ENCODE data around the gene C17orf75. TPM values are rescaled to one million over a fixed set of nuclear protein-coding genes. Genes with fewer than 3 reads are reported as not detected.
"Not testable (repeated sequence)": the region's sequence is repeated elsewhere in the genome, so short reads cannot be mapped to it uniquely, and the experiment has no call there.

The C17orf75 gene
- total and polyA plus RNA-seq, 12 donors: 9.6 to 36.5 (median 19.8) TPM

DNA sequence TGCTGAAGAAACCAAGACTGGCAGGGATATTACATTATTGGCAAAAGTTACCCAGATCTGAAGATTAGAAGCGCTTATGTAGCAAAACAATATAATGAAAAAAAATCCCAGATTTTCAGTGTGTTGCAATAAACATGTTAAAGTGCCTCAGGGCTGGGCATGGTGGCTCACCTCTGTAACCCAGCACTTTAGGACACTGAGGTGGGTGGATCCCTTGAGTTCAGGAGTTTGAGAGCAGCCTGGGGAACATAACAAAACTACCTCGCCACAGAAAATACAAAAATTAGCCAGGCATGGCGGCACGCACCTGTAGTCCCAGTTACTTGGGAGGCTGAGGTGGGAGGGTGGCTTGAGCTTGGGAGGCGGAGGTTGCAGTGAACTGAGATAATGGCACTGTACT is 14.8 kb upstream of the C17orf75 start:
- Histone ChIP-seq H3K36me3 (replicated peaks in 1 of 2) (peaks cover 0 to 70% of the 10 kb centered on the region in 2 donors), H3K27me3 (no peaks in the 10 kb centered on the region), H3K4me3 (no peak overlapping the region), H3K27ac (no peak overlapping the region), H3K4me1 (replicated peaks in 1 of 2) (peaks cover 30 to 68% of the 10 kb centered on the region in 2 donors), H3K9me3 (replicated peaks in 1 of 3) (no peaks in the 10 kb centered on the region)
- DNase-seq: no peak
- no peak for TF ChIP-seq CTCF (IDR thresholded peaks at IDR 0.05)
- TF ChIP-seq POLR2A (IDR thresholded peaks at IDR 0.05): no peak
- WGBS, 4 donors: 87 to 92% (median 91%) methylated on average over 5 of the region's 5 CpGs
- intact Hi-C loops (cut with DNase I): no loop called here

- Histone ChIP-seq H3K36me3 (replicated peaks in 1 of 2) (peaks cover 0 to 66% of the 10 kb centered on the region in 2 donors), H3K27ac (no peak overlapping the region), H3K4me1 (replicated peaks in 1 of 2) (peaks cover 30 to 64% of the 10 kb centered on the region in 2 donors), H3K27me3 (no peaks in the 10 kb centered on the region), H3K9me3 (replicated peaks in 1 of 3) (no peaks in the 10 kb centered on the region), H3K4me3 (no peak overlapping the region)
- intact Hi-C loops (cut with DNase I): no loop called here
- 90 to 95% (median 92%) methylated on average over 3 of the region's 3 CpGs for WGBS, 4 donors
- TF ChIP-seq POLR2A (IDR thresholded peaks at IDR 0.05): no peak
- no peak for DNase-seq
These were observed 14.4 kb upstream of the C17orf75 start for GRCh38 chr17:32356378-32356743.

DNA sequence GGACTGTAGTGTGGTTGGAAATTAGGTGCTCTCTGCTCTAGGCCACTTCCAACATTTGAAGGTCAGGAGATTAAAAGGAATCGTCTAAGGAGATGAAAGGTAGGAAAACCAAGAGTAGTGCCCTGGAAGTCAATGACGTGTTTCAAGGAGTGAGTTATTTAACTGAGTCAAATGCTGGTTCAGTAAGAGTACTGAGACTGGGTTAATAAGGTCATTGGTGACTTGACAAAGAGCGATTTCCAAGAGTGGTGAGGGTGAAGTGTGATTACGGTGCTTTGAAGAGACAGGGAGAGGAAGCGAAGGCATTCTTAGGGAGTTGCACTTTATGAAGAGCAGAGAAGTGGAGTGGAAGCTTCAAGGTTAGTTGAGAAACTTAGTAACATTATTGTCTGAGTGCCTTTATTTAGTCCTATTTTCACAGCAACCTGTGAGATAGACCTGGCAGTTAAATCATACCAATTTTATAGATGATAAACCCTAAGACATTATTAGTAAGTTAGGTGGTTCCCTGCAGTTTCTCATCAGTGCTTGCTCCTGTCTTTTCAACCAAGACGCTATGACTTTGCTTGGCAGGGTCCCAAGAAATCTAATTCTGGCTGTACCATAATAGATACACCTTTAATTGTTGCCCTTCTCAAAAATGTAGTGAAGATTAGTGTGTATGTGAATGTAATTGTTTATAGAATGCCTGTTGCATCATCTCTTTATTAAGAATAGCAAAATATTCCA is 13.8 kb upstream of the C17orf75 start:
- Histone ChIP-seq H3K27ac (peak overlapping the region in 3 of 5 donors; percentile 1 to 45 (median 5)), H3K4me1 (replicated peaks in 1 of 2) (peaks cover 30 to 58% of the 10 kb centered on the region in 2 donors), H3K4me3 (no peak overlapping the region), H3K27me3 (no peaks in the 10 kb centered on the region), H3K9me3 (replicated peaks in 1 of 3) (no peaks in the 10 kb centered on the region), H3K36me3 (replicated peaks in 1 of 2) (peaks cover 0 to 61% of the 10 kb centered on the region in 2 donors)
- 27 to 32% (median 30%) methylated on average over 6 of the region's 6 CpGs for WGBS, 4 donors
- intact Hi-C loops (cut with DNase I): no loop called here
- no peak for DNase-seq
- TF ChIP-seq CTCF (IDR thresholded peaks at IDR 0.05) (no peak), POLR2A (IDR thresholded peaks at IDR 0.05) (no peak)

DNA sequence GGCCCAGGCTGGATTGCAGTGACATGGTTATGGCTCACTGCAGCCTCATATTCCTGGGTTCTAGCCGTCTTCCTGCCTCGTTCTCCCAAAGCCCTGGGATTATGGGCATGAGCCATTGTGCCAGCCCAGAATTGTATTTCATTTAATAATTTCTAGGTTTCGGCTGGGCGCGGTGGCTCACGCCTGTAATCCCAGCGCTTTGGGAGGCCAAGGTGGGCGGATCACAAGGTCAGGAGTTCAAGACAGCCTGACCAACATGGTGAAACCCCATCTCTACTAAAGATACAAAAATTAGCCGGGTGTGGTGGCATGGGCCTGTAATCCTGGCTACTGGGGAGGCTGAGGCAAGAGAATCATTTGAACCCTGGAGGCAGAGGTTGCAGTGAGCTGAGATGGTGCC is 10.8 kb upstream of the C17orf75 start:
- intact Hi-C loops (cut with DNase I); H3K9me3 ChIP-seq (replicated peaks in 1 of 3); H3K27me3 ChIP-seq: not testable (repeated sequence)
- Histone ChIP-seq H3K4me1 (replicated peaks in 1 of 2) (peaks cover 30 to 59% of the 10 kb centered on the region in 2 donors), H3K36me3 (replicated peaks in 1 of 2) (peaks cover 0 to 30% of the 10 kb centered on the region in 2 donors), H3K27ac (peak overlapping the region in 2 of 5 donors; percentile 6 to 11), H3K4me3 (peak overlapping the region in 2 of 4 donors; percentile 80 to 97)
- 67 to 77% (median 73%) methylated on average over 6 to 9 of the region's 9 CpGs for WGBS, 4 donors
- DNase-seq: peak in 1 of 7 donors; percentile 36

DNA sequence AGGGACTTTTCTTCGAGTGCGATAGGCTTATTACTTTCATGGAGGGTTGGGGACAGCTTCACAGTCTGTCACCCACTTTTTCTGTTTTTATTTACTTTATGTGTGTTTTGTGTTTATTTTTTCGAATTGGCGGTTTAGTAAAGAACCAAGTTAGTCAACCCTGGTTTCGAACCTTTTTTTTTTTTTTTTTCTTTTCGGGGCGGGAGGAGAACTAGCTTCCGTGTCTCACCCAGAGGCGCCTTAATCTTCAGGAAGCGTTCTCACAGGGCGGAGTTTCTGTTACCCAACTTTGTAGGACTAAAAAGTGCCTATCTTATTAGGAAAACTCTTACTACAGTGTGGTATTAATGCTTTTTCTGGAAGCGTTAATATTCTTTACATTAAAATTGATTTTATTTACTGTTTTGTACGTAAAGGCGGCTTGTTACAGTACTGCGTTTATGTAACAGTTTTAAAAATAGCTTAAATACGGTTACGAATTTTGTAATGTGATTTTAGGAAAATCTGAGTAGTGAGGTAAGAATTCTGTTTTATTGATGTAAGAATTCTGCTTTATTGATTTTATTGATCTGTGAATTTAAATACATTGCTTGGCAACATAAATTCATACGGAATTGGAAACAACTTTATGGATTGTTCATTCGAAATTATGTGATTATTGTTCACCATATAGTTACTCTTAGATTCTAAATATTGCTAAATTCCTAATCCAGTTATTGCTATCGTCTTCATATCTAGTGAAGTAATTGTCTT is 8.9 kb upstream of the C17orf75 start:
- peak overlapping the region; percentile 92 to 98 (median 96) for H3K27ac ChIP-seq
- intact Hi-C loops (cut with DNase I): no loop called here
- peak overlapping the region; percentile 41 to 97 (median 81) for H3K4me3 ChIP-seq
- DNase-seq: peak in 4 of 7 donors; percentile 52 to 68 (median 56)
- H3K36me3 ChIP-seq (replicated peaks in 1 of 2): peaks cover 0 to 23% of the 10 kb centered on the region in 2 donors
- TF ChIP-seq POLR2A (IDR thresholded peaks at IDR 0.05) (no peak), CTCF (IDR thresholded peaks at IDR 0.05) (no peak)
- 0 to 1% (median 0%) methylated on average over 20 of the region's 20 CpGs for WGBS, 4 donors
- peaks cover 24 to 47% of the 10 kb centered on the region in 2 donors for H3K4me1 ChIP-seq (replicated peaks in 1 of 2)
- H3K9me3 ChIP-seq (replicated peaks in 1 of 3): no peaks in the 10 kb centered on the region
- H3K27me3 ChIP-seq: no peaks in the 10 kb centered on the region
